Measurements from ENCODE around the gene SREBF2. TPM values are rescaled to one million over a fixed set of nuclear protein-coding genes. Genes with fewer than 3 reads are reported as not detected.

SREBF2 gene
- total RNA-seq, 1 donor from 2014 or later = 44.2 TPM

DNA sequence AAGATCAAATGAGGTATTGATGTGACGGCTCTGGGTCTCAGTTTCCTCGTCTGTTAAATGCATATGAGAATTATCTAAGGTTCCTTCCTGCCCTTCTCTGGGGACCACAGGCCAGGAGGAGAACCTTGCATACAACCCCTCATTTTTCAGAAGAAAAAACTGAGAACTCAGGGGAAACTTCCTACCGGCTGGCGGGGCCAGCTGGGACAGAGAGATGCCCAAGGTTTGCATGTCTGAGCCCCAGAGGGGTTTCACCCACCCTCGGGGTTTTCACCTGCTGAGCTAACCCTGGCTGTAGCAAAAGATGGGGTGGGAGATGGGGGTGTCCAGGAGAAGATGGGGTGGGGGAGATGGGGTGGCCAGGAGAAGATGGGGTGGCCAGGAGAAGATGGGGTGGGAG is 89.4 kb downstream of the SREBF2 start:
- Histone ChIP-seq H3K27me3 (ENCODE audit: control insufficient read depth, insufficient read depth, low read length) (peaks cover 8% of the 10 kb centered on the region), H3K36me3 (ENCODE audit: control insufficient read depth, insufficient read depth, low read length) (no peaks in the 10 kb centered on the region), H3K4me3 (ENCODE audit: low read depth, low read length) (no peak overlapping the region)
- DNase-seq (ENCODE audit: low read depth) = no peak
- TF ChIP-seq, protein P1, sequence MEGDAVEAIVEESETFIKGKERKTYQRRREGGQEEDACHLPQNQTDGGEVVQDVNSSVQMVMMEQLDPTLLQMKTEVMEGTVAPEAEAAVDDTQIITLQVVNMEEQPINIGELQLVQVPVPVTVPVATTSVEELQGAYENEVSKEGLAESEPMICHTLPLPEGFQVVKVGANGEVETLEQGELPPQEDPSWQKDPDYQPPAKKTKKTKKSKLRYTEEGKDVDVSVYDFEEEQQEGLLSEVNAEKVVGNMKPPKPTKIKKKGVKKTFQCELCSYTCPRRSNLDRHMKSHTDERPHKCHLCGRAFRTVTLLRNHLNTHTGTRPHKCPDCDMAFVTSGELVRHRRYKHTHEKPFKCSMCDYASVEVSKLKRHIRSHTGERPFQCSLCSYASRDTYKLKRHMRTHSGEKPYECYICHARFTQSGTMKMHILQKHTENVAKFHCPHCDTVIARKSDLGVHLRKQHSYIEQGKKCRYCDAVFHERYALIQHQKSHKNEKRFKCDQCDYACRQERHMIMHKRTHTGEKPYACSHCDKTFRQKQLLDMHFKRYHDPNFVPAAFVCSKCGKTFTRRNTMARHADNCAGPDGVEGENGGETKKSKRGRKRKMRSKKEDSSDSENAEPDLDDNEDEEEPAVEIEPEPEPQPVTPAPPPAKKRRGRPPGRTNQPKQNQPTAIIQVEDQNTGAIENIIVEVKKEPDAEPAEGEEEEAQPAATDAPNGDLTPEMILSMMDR (IDR thresholded peaks at IDR 0.05; ENCODE audit: insufficient read depth, low read length, severe bottlenecking) = no peak
- FAIRE-seq = no peak

DNA sequence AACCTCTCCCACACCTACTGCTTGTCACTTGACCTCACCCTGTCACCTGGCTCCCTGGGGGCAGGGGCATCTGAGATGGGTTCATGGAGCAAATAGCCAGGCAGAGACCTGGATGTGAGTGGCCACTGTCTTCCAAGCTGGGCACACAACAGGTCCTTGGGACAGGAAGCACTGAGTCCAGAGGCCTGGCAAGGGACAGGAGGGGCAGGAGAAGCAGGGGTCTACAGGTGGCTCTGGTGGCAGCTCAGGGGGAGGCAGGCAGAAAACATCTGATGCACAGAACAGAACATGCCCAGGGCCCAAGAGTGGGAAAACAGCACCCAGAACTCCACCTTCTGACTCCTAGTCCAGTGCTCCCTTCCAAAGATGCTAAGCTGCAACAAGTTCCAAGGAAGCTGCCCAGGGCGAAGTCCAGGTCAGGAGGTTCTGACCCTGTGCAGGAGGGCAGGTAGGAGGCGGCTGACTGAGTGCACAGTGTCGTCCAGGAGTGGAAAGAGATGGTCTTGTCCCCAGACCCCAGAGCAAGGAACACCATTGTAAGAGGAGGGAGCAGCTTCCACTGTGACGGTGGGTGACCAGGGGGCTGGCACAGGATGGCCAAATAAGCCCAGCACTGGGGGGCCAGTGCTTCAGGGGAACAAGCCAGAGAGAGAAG is 90.2 kb downstream of the SREBF2 start:
- H3K4me3 ChIP-seq (ENCODE audit: low read depth, low read length) = no peak overlapping the region
- DNase-seq (ENCODE audit: low read depth) (no peak), FAIRE-seq (no peak)
- TF ChIP-seq, protein P1 (IDR thresholded peaks at IDR 0.05; ENCODE audit: insufficient read depth, low read length, severe bottlenecking) = no peak
- H3K27me3 ChIP-seq (ENCODE audit: control insufficient read depth, insufficient read depth, low read length) = peaks cover 8% of the 10 kb centered on the region
- H3K36me3 ChIP-seq (ENCODE audit: control insufficient read depth, insufficient read depth, low read length) = no peaks in the 10 kb centered on the region

DNA sequence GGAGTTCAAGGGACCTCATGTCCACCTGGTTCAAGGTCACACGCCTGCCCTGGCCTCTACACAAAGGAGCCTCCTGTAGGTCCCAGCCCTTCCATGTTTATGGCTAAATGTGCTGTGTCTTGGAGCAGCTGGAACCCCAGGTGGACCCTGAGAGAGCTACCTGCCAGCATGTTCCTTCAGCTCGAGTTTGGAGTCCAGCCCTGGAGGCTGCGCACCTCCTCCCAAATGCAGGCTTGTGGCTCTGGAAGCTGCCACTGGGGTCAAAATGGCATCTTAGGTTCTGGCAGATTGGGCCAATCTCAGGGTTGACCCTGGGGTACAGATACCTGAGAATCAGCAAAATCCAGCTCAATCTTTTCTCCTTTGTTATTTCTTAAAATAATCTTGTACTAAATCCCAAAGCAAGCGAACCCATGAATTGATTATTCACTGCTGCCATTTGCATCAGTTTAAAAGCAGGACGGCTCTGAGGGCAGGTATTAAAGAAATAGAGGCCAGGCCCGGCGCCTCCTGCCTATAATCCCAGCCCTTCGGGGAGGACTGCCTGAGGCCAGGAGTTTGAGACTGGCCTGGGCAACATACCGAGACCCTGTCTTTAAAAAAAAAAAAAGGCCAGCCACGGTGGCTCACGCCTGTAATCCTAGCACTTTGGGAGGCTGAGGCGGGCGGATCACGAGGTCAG is 90.8 kb downstream of the SREBF2 start:
- no peak overlapping the region for H3K4me3 ChIP-seq (ENCODE audit: low read depth, low read length)
- DNase-seq (ENCODE audit: low read depth) = no peak
- TF ChIP-seq, protein P1 (IDR thresholded peaks at IDR 0.05; ENCODE audit: insufficient read depth, low read length, severe bottlenecking) = no peak
- no peak for FAIRE-seq
- peaks cover 8% of the 10 kb centered on the region for H3K27me3 ChIP-seq (ENCODE audit: control insufficient read depth, insufficient read depth, low read length)
- no peaks in the 10 kb centered on the region for H3K36me3 ChIP-seq (ENCODE audit: control insufficient read depth, insufficient read depth, low read length)

DNA sequence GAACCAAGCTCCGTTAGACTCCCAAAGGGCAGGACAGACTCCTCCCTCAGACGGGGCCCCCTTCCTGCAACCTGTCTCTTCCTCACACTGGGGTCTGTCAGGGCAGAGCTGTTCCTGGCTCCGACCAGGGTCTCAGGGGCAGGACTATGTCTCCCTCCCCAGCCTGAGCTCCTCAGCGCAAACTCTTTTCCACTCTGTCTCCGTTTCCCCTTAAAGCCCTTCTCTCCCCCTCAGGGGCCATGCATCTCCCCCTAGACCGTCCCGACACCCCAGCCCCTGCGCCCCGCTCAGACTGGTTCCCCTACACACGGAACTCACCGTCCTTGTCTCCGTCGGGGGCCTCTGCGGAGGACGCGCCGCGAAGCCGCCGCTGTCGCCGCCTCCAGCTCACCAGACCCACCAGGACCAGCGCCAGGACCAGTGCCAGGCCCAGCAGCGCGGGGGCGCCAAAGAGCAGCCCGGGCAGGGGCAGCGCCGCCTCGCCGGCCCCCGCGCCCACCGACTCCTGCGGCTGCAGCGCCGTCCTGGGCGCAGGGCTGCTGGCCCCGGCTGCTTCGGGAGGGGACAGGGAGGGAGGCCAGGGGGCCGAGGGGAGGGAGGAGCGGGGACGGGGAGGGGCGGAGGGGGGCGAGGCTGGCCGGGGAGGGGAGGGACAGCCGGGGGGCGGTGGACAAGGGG is 93.0 kb downstream of the SREBF2 start:
- Histone ChIP-seq H3K27me3 (ENCODE audit: control insufficient read depth, insufficient read depth, low read length) (peaks cover 8% of the 10 kb centered on the region), H3K36me3 (ENCODE audit: control insufficient read depth, insufficient read depth, low read length) (no peaks in the 10 kb centered on the region), H3K4me3 (ENCODE audit: low read depth, low read length) (peak overlapping the region; percentile 31)
- TF ChIP-seq, protein P1 (IDR thresholded peaks at IDR 0.05; ENCODE audit: insufficient read depth, low read length, severe bottlenecking) = peak; percentile 84
- no peak for DNase-seq (ENCODE audit: low read depth)
- FAIRE-seq = no peak

DNA sequence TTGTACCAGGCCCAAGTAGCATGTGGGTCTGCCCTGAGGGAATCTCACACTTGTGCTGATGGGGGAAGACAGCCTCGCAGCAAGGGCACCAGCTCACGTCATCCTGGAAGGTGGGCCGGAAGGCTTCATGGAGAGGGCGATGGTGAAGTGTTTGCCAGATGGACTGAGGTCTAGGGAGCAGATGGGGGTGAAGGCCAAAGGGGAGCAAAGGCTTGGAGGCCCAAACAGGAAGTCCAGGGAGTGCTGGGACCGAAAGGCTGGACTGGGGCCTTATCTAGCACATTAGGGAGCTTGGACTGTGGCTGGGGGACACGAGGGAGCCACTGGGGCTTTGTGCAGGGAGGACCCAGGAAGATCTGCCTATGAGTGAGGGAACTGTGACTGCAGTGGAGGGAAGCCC is 94.9 kb downstream of the SREBF2 start:
- TF ChIP-seq, protein P1 (IDR thresholded peaks at IDR 0.05; ENCODE audit: insufficient read depth, low read length, severe bottlenecking) = no peak
- Histone ChIP-seq H3K27me3 (ENCODE audit: control insufficient read depth, insufficient read depth, low read length) (peaks cover 8% of the 10 kb centered on the region), H3K36me3 (ENCODE audit: control insufficient read depth, insufficient read depth, low read length) (no peaks in the 10 kb centered on the region), H3K4me3 (ENCODE audit: low read depth, low read length) (no peak overlapping the region)
- FAIRE-seq (no peak), DNase-seq (ENCODE audit: low read depth) (no peak)

Data from bronchial epithelial cell (primary cell).